ENCODE data around the gene CLDN17.

Gene CLDN17

GRCh38 chr21:30166705-30167104, at the start of gene CLDN17:
Gene CLDN17, minus strand, starts transcription at chr21:30166805. Its CDS starts 188 bp downstream, at chr21:30166617.
- no peak for DNase-seq

- no peak for DNase-seq
Measured at GRCh38 chr21:30216041-30216723, 49.6 kb upstream of the CLDN17 start, which contains the start of gene CLDN8. Gene CLDN8, minus strand, starts transcription at chr21:30216097. Its CDS starts 172 bp downstream, at chr21:30215925.

- DNase-seq, result no peak
Measured at GRCh38 chr21:30211071-30211470, 44.5 kb upstream of the CLDN17 start.

DNA sequence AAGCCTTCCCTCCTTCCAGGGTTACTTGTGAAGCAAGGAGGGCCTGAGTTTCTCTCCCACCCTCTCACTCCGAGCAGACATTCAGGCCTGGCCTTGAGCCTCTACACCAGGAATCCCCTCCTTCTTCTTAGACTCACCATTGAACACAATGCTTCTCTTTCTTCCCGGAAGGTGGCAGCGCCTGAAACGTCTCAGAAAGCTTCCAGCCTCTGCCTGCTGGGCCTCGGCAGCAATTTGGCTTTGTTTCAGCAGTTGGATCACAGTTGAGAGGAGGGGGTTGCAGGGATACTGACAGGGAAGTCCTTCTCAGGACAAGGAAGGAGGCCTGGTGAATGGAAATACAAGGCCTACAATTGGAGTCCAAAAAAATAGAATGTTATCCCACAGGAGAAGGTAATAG, 43.0 kb upstream of the CLDN17 start:
- no peak for DNase-seq

DNA sequence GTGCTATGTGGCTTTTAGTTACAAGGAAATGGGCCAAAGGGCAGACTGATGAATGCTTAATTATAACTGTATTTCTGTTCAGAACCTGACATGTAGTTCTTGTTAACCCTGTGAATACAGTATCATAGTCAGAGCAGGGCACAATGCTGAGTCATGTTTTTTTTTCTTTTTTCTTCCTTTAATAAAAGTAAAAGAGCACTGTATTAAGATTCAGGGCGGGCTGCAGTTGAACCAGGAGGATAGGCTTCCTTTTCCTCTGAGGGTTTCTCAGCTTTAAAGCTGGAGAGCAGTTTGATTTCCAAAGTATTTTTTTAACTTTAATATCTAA, 40.6 kb upstream of the CLDN17 start:
- no peak for DNase-seq

- peak in 1 of 56 donors; percentile 8 for DNase-seq
Measured at GRCh38 chr21:30206551-30207251, 40.1 kb upstream of the CLDN17 start.

- no peak for DNase-seq
Measured at GRCh38 chr21:30200000-30200399, 33.4 kb upstream of the CLDN17 start.

GRCh38 chr21:30194701-30195299, 28.2 kb upstream of the CLDN17 start:
- DNase-seq, result peak in 1 of 56 donors; percentile 3

DNA sequence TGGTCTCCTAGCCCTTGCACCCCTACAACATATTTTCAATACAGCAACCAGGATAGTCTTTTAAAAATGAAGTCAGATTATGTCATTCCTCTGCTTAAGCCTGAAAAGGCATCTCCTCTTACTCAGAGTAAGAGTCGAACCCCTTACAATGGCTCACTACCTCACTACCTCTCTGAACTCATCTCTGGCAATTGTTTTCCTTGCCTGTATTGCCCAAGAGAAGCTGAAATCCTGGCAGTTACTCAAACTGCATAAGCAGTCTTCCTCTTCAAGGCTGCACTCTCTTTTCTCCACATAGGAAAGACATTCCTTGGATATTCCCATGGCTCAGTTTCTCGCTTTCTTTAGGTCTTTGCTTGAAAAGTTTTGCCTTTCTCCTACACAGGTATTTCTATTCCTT, 26.6 kb upstream of the CLDN17 start:
- DNase-seq, result no peak

GRCh38 chr21:30190554-30190953, 23.9 kb upstream of the CLDN17 start:
- no peak for DNase-seq

DNA sequence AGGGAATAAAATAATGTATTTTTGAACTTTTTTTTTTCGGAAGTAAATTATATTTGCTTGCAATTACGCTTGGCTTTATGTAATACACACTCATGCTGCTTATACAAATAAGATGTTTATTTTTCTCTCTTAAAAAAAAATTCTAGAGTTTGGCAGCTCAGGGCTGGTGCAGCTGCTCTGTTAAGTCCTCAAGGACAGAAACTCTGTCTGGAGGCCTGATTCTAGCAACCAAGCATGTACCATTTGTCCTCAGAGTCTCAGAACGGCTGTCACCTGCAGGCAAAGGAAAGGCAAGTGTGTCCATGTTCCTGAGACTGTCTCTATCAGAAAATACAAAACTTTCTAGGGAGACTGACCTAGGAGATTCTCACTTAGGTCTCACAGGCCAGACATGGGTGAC, 23.2 kb upstream of the CLDN17 start:
- DNase-seq, result no peak

DNA sequence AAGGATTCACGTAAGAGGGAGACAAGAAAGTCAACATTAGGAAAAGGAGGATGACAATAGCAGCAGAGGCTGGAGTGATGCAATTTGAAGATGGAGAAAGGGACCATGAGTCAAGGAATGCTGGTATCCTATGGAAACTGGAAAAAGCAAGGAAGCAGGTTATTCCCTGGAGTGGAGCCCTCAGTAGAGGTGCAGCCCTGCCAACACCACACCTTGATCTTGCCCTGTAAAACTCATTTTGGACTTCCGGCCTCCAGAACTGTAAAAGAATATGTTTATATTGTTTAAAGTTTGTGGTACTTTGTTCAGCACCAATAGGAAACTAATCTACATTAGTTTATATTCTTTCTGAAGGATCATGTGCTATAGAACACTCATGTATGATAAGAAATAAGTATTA, 19.6 kb upstream of the CLDN17 start:
- DNase-seq, result no peak

DNA sequence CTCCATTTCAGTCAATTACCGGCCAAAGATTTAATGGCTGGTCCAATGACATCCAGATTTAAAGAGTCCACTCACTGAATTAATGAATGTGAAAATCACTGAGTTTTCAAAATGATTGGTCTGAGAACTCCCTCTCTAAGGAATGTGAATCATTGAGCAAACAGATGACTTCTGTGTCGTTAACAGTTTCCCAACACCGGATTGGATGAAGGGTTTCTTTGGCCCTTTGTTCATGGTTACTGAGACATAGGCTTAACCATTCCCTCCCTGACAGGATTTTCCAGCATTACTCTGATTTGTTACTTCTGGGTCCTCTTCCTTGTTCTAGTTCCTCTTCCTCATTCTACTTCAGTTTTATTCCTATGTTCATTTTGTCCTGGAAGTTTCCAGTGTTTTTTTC, 1.5 kb upstream of the CLDN17 start:
- no peak for DNase-seq

DNA sequence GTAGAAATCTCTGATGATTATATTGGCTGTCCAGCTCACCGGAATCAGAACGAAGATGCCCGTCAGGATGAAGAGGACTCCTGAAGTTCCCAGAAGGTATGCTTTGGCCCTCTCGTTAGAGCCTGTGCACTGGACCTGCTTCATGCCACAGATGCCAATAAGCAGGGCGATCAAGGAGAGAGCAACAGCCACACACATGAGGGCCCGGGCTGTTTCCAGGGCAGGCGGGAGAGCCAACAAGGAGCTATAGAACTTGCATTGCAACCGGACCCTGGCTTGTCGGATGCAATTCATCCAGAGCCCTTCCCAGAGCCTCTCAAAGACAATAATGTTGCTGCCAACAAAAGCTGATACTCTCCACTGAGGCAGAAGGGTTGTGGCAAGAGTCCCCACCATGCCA, 434 bp downstream of the CLDN17 start:
- DNase-seq, result peak in 1 of 56 donors; percentile 1

- DNase-seq, result no peak
Measured at GRCh38 chr21:30164796-30165195, 1.8 kb downstream of the CLDN17 start.

DNA sequence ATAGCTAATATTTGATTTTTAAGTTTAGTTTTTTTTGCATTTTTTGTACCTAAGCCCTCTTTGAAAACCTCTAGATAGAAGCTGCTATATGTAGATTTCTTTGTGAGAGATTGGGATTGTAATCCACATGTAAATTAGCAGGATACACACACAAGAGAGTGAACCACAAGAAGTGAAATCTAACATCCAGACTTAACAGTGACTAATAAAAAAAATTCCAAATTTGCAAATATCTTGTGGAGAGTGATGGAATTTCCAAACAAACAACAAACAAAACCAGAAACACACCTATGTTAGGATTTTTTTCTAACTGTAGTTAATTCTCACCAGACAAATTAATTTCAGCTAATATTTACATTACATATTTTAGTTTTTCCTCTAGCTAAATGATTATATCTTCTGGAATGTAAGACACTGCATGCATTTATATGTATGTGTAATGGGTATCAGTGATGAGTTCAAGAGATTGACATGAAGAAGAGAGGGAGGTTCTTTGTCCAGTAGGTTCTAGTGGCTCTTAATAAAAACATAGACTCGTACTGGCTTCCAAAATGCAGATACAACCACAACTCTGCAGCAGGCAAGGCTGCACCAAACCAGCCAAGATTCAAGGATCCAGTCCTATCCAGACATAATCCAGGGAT, 12.8 kb downstream of the CLDN17 start:
- no peak for DNase-seq

GRCh38 chr21:30152792-30153191, 13.8 kb downstream of the CLDN17 start:
- no peak for DNase-seq

DNA sequence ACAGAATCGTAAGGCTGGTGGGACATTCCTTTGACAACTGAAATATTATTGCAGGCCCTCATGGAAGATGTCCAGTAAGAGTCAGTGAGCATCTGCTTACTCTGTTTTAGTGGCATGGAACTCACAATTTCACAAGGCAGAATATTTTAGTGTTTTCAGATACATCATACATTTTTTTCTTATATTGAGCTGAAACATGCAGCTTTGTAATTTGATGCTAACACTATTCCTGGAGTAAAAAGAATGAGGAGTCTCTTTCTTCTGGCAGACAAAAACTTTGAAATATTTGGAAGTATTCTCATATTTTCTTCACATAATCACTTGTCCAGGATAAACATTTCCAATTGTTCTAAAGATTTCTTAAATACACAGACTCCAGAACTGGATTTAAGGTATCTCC, 17.7 kb downstream of the CLDN17 start:
- no peak for DNase-seq

- no peak for DNase-seq
Measured at GRCh38 chr21:30146558-30147282, 19.9 kb downstream of the CLDN17 start.

- no peak for DNase-seq
Measured at GRCh38 chr21:30138483-30138882, 28.1 kb downstream of the CLDN17 start.

DNA sequence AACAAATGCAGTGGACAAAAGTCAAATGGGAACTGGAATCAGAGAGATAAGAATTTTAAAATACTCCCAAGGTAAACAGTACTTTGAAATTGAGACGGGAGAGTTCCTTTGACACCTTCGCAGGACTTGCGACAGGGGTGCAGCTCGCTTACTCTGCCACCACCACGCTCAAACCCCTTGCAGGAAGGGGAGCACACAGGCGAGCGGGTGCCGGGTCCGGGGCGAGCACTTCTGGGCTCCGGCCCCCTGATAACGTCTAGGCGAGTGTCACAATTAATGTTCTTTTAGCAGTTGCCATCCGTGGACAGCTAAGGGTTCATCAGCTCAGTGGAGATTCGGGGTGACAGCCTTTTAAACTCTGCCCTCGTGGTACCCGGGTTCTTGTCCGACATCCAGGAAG, 37.4 kb downstream of the CLDN17 start:
- no peak for DNase-seq

GRCh38 chr21:30126576-30126975, 40.0 kb downstream of the CLDN17 start:
- no peak for DNase-seq
